GM12878 (cell line): Measurements from ENCODE around the gene TTC4. TPM values are rescaled to one million over a fixed set of nuclear protein-coding genes. Genes with fewer than 3 reads are reported as not detected.

Source experiments
- ATAC-seq: fragments of 200-7000 bp; cut with Tn5 transposase; 3 replicates; pipeline ENCODE4 v1.9.1; 2020; ENCODE audit warnings: mild to moderate bottlenecking, moderate library complexity
- BruUV-seq: library from RNA; stranded (reverse); fragments of 400-500 nt; replicated peaks from 2 replicates; lab custom pipeline; 2021; lab: Mats Ljungman, UMichigan
- CTCF ChIA-PET: fragments of 300-600 bp; sonication (Branson Sonifier 250); formaldehyde crosslinking; extraction: SDS; loops from one replicate; lab custom pipeline; 2021; ENCODE audit warnings: inconsistent platforms; lab: Yijun Ruan, JAX
- POLR2A ChIA-PET: fragments of 350-600 bp; formaldehyde crosslinking; extraction: SDS; loops from one replicate; lab custom pipeline; 2021; ENCODE audit warnings: inconsistent platforms; lab: Charles Lee
- RAD21 ChIA-PET: fragments of 300-600 bp; sonication (Branson Sonifier 250); formaldehyde crosslinking; loops from one replicate; lab custom pipeline; 2023; ENCODE audit warnings: antibody characterized with exemption; ENCODE audit not compliant: unreplicated experiment; lab: Charles Lee
- SMC1A ChIA-PET: fragments of 300-600 bp; sonication (Branson Sonifier 250); formaldehyde crosslinking; loops from one replicate; lab custom pipeline; 2023; ENCODE audit not compliant: unreplicated experiment, uncharacterized antibody; lab: Charles Lee
- DNase-seq: peaks from one replicate; pipeline ENCODE4 v3.0.0-alpha.2; 2011; ENCODE audit warnings: low read depth, low spot score
- FAIRE-seq: peaks from 3 replicates; lab custom pipeline; 2011; peaks lifted over from hg19 to GRCh38; lab: Jason Lieb, UNC
- H2AFZ ChIP-seq: 2 replicates; pipeline ENCODE4 v1.6.0; 2011; ENCODE audit warnings: low read depth, low read length, control low read depth; ENCODE audit not compliant: control insufficient read depth
- H3K27ac ChIP-seq: 2 replicates; pipeline ENCODE4 v1.5.1; 2011; ENCODE audit warnings: control low read depth; ENCODE audit not compliant: control insufficient read depth, insufficient read depth
- H3K27me3 ChIP-seq, 2 experiments: replicated peaks in 1 of 2; 2 replicates each; pipeline versions ENCODE4 v1.6.0 to v1.6.1; 2011; ENCODE audit warnings: low read length in 1 of 2; ENCODE audit not compliant: control insufficient read depth in 2 of 2, insufficient read depth in 2 of 2
- H3K36me3 ChIP-seq, 2 experiments: 2 replicates each; pipeline ENCODE4 v1.5.1; 2011; ENCODE audit warnings: low read length in 1 of 2; ENCODE audit not compliant: control insufficient read depth in 2 of 2, insufficient read depth in 2 of 2
- H3K4me1 ChIP-seq: 2 replicates; pipeline ENCODE4 v1.6.1; 2011; ENCODE audit warnings: mild to moderate bottlenecking, low read length, moderate library complexity, mixed read lengths; ENCODE audit not compliant: control insufficient read depth, insufficient read depth
- H3K4me2 ChIP-seq: 2 replicates; pipeline ENCODE4 v1.6.0; 2011; ENCODE audit warnings: control low read depth; ENCODE audit not compliant: control insufficient read depth, insufficient read depth
- H3K4me3 ChIP-seq: fragments of 200-600 bp; sonication (generic); 2 replicates; pipeline ENCODE4 v1.5.1; 2016
- H3K79me2 ChIP-seq: 2 replicates; pipeline ENCODE4 v1.6.0; 2011; ENCODE audit warnings: low read length; ENCODE audit not compliant: control insufficient read depth, insufficient read depth
- H3K9ac ChIP-seq: 2 replicates; pipeline ENCODE4 v1.8.0; 2011; ENCODE audit warnings: low read length, control low read depth, mixed read lengths; ENCODE audit not compliant: control insufficient read depth, insufficient read depth
- H3K9me3 ChIP-seq: replicated peaks from 3 replicates; pipeline ENCODE4 v1.5.1; 2011; ENCODE audit warnings: mild to moderate bottlenecking, low read length; ENCODE audit not compliant: control insufficient read depth, insufficient read depth
- H4K20me1 ChIP-seq: 2 replicates; pipeline ENCODE4 v1.6.0; 2011; ENCODE audit not compliant: control insufficient read depth, insufficient read depth
- CHD1 ChIP-seq: IDR thresholded peaks from 2 replicates; pipeline ENCODE4 v1.6.1; 2012; ENCODE audit warnings: low read depth, low read length, improper control_type of control experiment
- CTCF ChIP-seq, 3 experiments: IDR thresholded peaks in 2 of 3; conservative IDR thresholded peaks in 1 of 3; 2 replicates each; pipeline ENCODE4 v1.5.1; 2011; ENCODE audit warnings: low read depth in 3 of 3, low read length in 3 of 3, mild to moderate bottlenecking in 3 of 3, control low read depth in 2 of 3, moderate library complexity in 2 of 3, inconsistent platforms in 1 of 3, mixed read lengths in 1 of 3; ENCODE audit not compliant: control insufficient read depth in 2 of 3, insufficient read depth in 1 of 3; ENCODE audit errors: extremely low read depth in 1 of 3
- HDAC2 ChIP-seq: fragments of 200-600 bp; sonication (generic); IDR thresholded peaks from 2 replicates; pipeline ENCODE4 v1.6.1; 2017
- SKIL ChIP-seq: fragments of 450-650 bp; IDR thresholded peaks from 2 replicates; pipeline ENCODE4 v1.6.1; 2017; ENCODE audit warnings: mild to moderate bottlenecking, low read depth, inconsistent platforms; ENCODE audit not compliant: poor library complexity, severe bottlenecking
- STAT1 ChIP-seq: fragments of 450-650 bp; conservative IDR thresholded peaks from 2 replicates; pipeline ENCODE4 v1.6.1; 2014; ENCODE audit warnings: antibody characterized with exemption, mild to moderate bottlenecking
- TCF7 ChIP-seq: IDR thresholded peaks from 2 replicates; pipeline ENCODE4 v1.6.1; 2014; ENCODE audit warnings: antibody characterized with exemption, borderline replicate concordance
- ZNF207 ChIP-seq: fragments of 450-650 bp; IDR thresholded peaks from 2 replicates; pipeline ENCODE4 v1.6.1; 2014; ENCODE audit warnings: antibody characterized with exemption, mild to moderate bottlenecking, borderline replicate concordance
- WGBS: methylation state at CpG from one replicate; pipeline ENCODE4 v1.1.6; 2016; ENCODE audit warnings: low lambda C conversion rate; ENCODE audit not compliant: insufficient replicate concordance, insufficient coverage; ENCODE audit errors: missing lambda C conversion rate; 5-methylcytosine and 5-hydroxymethylcytosine counted together
- in situ Hi-C: fragments of 300-500 bp; cut with MboI; formaldehyde crosslinking; loops from 9 replicates; pipeline ENCODE4 v1.14.3; 2018; ENCODE audit warnings: mixed read lengths
- intact Hi-C: fragments of 100-400 bp; cut with micrococcal nuclease; formaldehyde crosslinking; loops from one replicate; pipeline ENCODE4 v1.14.2; 2022; ENCODE audit not compliant: unreplicated experiment
- polyA plus RNA-seq, 11 experiments: library from polyadenylated mRNA; depleted of rRNA in 4 of 11; unstranded in 6 of 11; stranded (reverse) in 5 of 11; fragments of >200 nt; fragmentation: Nextera tagmentation in 4 of 11; fragmentation: Illumina TruSeq in 1 of 11; extraction: Ambion mirVana in 4 of 11; extraction: Trizol in 1 of 11; gene quantifications; 1 replicate in 1 of 11; 2 replicates in 10 of 11; pipeline versions ENCODE4 v1.2.1 to v1.2.3, GENCODE V29; 2011 to 2016; ENCODE audit warnings: inconsistent platforms in 2 of 11, missing spikeins in 2 of 11, low read depth in 1 of 11
- total RNA-seq, 4 experiments: library from RNA; depleted of rRNA in 3 of 4; stranded (reverse); fragments of >200 nt in 3 of 4; fragmentation: Illumina TruSeq in 1 of 4; extraction: Trizol in 1 of 4; gene quantifications; 2 replicates each; pipeline versions ENCODE4 v1.2.1 to v1.2.3, GENCODE V29; 2013 to 2021
- TF ChIP-seq, protein P1 (sequence below): IDR thresholded peaks from 2 replicates; pipeline ENCODE4 v1.6.1; 2011; ENCODE audit warnings: low read depth, mild to moderate bottlenecking, low read length, moderate library complexity, borderline replicate concordance; ENCODE audit errors: extremely low read depth
- TF ChIP-seq, protein P2 (sequence below): fragments of 450-650 bp; conservative IDR thresholded peaks from 2 replicates; pipeline ENCODE4 v1.6.1; 2017; ENCODE audit warnings: mild to moderate bottlenecking, moderate library complexity
- TF ChIP-seq, protein P3 (sequence below): fragments of 450-650 bp; IDR thresholded peaks from 2 replicates; pipeline ENCODE4 v1.6.1; 2017; ENCODE audit warnings: mild to moderate bottlenecking, moderate library complexity
- TF ChIP-seq, protein P4 (sequence below): IDR thresholded peaks from 2 replicates; pipeline ENCODE4 v1.6.1; 2011; ENCODE audit warnings: borderline replicate concordance, low read depth, mild to moderate bottlenecking, moderate library complexity, low read length; ENCODE audit not compliant: insufficient read depth, poor library complexity, severe bottlenecking

TTC4 gene
- total and polyA plus RNA-seq, 10 of the 15 experiments (the other 5 are each of a cell fraction or from before 2014, with no cell fraction given) = 23.4 to 50.5 (median 36.0) TPM

- WGBS = 94% methylated on average over 22 of the region's 22 CpGs
- in situ Hi-C loops = no loop called here
- SMC1A ChIA-PET = no interaction called here
- TF ChIP-seq, protein P1, sequence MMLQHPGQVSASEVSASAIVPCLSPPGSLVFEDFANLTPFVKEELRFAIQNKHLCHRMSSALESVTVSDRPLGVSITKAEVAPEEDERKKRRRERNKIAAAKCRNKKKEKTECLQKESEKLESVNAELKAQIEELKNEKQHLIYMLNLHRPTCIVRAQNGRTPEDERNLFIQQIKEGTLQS = no peak
- no peak for TF ChIP-seq STAT1
- TF ChIP-seq TCF7 = no peak
- TF ChIP-seq SKIL = no peak
- TF ChIP-seq, protein P2, sequence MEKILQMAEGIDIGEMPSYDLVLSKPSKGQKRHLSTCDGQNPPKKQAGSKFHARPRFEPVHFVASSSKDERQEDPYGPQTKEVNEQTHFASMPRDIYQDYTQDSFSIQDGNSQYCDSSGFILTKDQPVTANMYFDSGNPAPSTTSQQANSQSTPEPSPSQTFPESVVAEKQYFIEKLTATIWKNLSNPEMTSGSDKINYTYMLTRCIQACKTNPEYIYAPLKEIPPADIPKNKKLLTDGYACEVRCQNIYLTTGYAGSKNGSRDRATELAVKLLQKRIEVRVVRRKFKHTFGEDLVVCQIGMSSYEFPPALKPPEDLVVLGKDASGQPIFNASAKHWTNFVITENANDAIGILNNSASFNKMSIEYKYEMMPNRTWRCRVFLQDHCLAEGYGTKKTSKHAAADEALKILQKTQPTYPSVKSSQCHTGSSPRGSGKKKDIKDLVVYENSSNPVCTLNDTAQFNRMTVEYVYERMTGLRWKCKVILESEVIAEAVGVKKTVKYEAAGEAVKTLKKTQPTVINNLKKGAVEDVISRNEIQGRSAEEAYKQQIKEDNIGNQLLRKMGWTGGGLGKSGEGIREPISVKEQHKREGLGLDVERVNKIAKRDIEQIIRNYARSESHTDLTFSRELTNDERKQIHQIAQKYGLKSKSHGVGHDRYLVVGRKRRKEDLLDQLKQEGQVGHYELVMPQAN = no peak
- TF ChIP-seq, protein P3, sequence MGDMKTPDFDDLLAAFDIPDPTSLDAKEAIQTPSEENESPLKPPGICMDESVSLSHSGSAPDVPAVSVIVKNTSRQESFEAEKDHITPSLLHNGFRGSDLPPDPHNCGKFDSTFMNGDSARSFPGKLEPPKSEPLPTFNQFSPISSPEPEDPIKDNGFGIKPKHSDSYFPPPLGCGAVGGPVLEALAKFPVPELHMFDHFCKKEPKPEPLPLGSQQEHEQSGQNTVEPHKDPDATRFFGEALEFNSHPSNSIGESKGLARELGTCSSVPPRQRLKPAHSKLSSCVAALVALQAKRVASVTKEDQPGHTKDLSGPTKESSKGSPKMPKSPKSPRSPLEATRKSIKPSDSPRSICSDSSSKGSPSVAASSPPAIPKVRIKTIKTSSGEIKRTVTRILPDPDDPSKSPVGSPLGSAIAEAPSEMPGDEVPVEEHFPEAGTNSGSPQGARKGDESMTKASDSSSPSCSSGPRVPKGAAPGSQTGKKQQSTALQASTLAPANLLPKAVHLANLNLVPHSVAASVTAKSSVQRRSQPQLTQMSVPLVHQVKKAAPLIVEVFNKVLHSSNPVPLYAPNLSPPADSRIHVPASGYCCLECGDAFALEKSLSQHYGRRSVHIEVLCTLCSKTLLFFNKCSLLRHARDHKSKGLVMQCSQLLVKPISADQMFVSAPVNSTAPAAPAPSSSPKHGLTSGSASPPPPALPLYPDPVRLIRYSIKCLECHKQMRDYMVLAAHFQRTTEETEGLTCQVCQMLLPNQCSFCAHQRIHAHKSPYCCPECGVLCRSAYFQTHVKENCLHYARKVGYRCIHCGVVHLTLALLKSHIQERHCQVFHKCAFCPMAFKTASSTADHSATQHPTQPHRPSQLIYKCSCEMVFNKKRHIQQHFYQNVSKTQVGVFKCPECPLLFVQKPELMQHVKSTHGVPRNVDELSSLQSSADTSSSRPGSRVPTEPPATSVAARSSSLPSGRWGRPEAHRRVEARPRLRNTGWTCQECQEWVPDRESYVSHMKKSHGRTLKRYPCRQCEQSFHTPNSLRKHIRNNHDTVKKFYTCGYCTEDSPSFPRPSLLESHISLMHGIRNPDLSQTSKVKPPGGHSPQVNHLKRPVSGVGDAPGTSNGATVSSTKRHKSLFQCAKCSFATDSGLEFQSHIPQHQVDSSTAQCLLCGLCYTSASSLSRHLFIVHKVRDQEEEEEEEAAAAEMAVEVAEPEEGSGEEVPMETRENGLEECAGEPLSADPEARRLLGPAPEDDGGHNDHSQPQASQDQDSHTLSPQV = no peak
- no peak for TF ChIP-seq CTCF (IDR thresholded peaks at IDR 0.05 in 2 of 3, conservative IDR thresholded peaks at IDR 0.05 in 1 of 3; ENCODE audit: control insufficient read depth in 2 of 3, extremely low read depth in 1 of 3, insufficient read depth in 1 of 3, low read depth in 3 of 3, low read length in 3 of 3)
- TF ChIP-seq, protein P4, sequence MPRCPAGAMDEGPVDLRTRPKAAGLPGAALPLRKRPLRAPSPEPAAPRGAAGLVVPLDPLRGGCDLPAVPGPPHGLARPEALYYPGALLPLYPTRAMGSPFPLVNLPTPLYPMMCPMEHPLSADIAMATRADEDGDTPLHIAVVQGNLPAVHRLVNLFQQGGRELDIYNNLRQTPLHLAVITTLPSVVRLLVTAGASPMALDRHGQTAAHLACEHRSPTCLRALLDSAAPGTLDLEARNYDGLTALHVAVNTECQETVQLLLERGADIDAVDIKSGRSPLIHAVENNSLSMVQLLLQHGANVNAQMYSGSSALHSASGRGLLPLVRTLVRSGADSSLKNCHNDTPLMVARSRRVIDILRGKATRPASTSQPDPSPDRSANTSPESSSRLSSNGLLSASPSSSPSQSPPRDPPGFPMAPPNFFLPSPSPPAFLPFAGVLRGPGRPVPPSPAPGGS = no peak
- TF ChIP-seq CHD1 = no peak
- no peak for TF ChIP-seq ZNF207
- no peak for TF ChIP-seq HDAC2
Observed at GRCh38 chr1:54754045-54754444, 38.4 kb downstream of the TTC4 start.

More at GRCh38 chr1:54754045-54754444, 38.4 kb downstream of the TTC4 start:
- DNase-seq (no peak), FAIRE-seq (no peak), ATAC-seq (no peak)
- Histone ChIP-seq H3K4me1 (no peaks in the 10 kb centered on the region), H3K36me3 (peaks cover 2 to 7% of the 10 kb centered on the region in 2 experiments; a peak in 3 of 4 replicates), H3K9me3 (no peaks in the 10 kb centered on the region), H4K20me1 (no peaks in the 10 kb centered on the region), H3K4me3 (no peak overlapping the region), H3K79me2 (no peaks in the 10 kb centered on the region), H2AFZ (no peak overlapping the region), H3K9ac (no peak overlapping the region), H3K27me3 (no peaks in the 10 kb centered on the region), H3K4me2 (no peak overlapping the region), H3K27ac (no peak overlapping the region)
- ChIA-PET CTCF (no interaction called here), RAD21 (no interaction called here), POLR2A (no interaction called here)
- no TSS peak for BruUV-seq
- intact Hi-C loops = no loop called here
